Activated CD8-positive, alpha-beta memory T cell treated with anti-CD3 and anti-CD28 coated beads, Interleukin-2, amount 50 U/mL, for 1 hour (primary cell): Measurements from ENCODE around the gene PATZ1.
A peak's percentile ranks its signal among the peaks of the same experiment; 100 is the strongest.

Experiments used
- DNase-seq: peaks from one replicate; pipeline ENCODE4 v3.0.0-alpha.2; 2020; ENCODE audit errors: extremely low read depth

The PATZ1 gene

DNA sequence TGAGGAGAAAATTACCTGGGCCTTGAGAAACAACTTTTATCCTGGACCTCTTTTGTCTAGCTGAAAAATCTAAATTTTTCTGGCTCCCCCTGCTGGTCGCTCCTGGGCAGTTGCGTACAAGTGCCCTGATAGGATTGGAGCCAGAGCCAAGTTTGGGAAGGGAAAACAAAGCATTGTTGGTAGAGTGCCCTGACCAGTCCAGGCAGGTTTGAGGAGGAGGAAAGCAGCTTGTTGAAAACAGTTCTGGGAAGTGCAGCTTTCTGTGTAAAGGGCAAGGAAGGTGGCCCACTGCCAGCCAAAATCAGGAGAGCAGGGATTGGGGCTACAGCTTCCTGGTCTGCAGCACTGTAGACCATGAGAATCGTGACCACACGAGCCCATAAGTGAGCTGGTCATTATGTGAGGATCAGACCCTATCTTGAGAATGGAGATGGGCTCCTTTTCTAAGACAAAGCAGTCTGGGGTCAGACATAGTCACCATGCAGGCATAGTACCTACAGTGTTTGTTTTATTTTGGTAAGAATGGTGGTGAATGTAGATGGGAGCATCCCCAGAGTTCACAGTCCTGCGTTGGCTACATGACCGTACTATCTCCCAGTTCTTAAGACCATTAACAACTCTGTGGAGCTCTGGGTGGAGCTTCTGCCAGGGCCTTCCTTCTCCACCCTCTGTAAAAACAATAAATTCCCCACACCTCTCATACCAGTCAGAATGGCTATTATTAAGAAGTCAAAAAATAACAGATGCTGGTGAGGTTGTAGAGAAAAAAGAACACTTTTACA is 32.6 kb downstream of the PATZ1 start:
- DNase-seq, result no peak

GRCh38 chr22:31308181-31308580 is 38.0 kb downstream of the PATZ1 start:
- no peak for DNase-seq

- DNase-seq, result no peak
Measured at GRCh38 chr22:31305194-31305593, 41.0 kb downstream of the PATZ1 start.

GRCh38 chr22:31302537-31302936 is 43.6 kb downstream of the PATZ1 start:
- no peak for DNase-seq

DNA sequence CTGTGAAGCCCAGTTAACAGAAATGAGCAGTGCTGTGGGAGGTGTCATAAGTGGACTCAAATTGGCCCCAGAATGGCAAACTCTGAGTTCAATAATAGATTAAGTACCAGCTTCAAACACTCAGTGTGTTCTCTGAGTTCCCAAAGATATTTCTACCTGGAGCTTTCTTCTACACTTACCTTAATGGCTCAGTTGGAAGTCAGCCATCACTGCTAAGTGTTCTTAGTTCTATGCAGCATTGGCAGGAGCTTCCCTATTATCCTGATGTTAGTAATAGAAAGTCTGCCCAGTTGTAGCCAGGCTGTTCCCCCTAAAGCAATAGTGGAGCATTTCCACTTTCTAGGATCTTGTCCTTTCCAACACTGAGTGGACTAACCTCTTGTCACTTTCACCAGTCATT is 44.1 kb downstream of the PATZ1 start:
- no peak for DNase-seq

GRCh38 chr22:31300896-31301295 is 45.2 kb downstream of the PATZ1 start:
- no peak for DNase-seq

GRCh38 chr22:31295831-31296657 is 50.1 kb downstream of the PATZ1 start:
- DNase-seq, result no peak

- no peak for DNase-seq
Measured at GRCh38 chr22:31295360-31295759, 50.8 kb downstream of the PATZ1 start.

- DNase-seq, result peak; percentile 84
Measured at GRCh38 chr22:31292236-31292989, 53.7 kb downstream of the PATZ1 start, which contains the start of gene PIK3IP1. Gene PIK3IP1, minus strand, starts transcription at chr22:31292488. Its CDS starts 144 bp downstream, at chr22:31292344.

- DNase-seq, result no peak
Measured at GRCh38 chr22:31291481-31292235, 54.5 kb downstream of the PATZ1 start.

- peak; percentile 89 for DNase-seq
Measured at GRCh38 chr22:31290494-31291471, 55.4 kb downstream of the PATZ1 start.

GRCh38 chr22:31289344-31289743 is 56.8 kb downstream of the PATZ1 start:
- DNase-seq, result no peak

DNA sequence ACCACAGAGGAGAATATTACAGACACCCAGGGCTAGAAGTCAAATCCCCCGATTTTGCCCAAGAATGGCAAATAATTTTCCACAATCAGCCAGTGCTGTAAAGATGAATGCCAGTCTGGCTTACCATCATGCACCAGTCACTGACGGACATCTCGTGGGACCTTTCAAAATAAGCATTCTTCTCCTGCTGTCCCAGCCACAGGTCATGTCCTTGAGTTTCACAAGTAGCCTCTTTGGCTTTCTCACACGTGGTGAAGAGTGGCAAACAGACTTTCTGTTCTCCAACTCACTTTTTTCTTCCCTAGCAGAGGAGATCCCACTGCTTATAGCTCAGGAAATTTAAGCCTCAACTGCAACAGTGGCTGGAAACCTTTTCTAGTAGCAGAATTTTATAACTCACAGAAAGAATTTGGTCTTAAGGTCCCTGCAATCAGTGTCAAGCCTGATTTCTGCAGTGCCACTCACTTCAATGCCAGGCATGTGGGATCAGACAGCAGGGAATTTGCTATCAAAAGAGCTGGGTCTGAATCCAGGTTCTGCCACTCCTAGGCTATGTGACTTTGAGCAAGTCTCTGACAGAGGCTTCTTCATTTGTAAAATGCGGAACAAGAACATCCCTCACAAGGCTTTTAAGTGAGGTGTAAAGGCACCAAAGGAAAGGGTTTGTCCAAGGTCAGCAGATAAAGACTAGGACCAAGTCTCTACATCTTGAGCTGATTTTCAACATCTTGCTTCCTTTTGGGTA is 57.5 kb downstream of the PATZ1 start:
- no peak for DNase-seq

DNA sequence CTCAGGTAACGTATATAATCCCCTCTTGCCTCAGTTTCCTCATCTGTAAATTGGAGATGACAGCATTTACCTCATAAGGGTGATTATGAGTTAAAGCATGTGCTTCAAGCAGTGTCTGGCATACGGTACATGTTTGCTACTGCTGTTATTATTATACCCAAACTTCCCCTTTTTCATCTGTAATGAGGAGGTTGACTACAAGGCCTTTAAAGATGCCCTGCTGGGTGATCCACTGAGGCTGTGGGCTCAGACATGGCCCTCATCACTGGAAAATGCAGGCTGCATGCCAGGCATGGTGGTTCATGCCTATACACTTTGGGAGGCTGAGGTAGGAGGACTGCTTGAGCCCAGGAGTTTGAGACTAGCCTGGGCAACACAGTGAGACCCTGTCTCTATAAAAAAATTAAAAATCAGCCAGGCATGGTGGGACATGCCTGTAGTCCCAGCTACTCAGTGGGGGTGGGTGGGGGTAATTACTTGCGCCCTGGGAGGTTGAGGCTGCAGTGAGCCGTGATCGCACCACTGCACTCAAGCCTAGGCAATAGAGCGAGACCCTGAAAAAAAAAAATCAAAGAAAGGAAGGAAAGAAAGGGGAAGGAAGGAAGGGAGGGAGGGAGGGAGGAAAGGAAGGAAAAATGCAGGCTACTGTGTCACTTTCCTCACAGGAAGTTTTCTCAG is 58.2 kb downstream of the PATZ1 start:
- no peak for DNase-seq

DNA sequence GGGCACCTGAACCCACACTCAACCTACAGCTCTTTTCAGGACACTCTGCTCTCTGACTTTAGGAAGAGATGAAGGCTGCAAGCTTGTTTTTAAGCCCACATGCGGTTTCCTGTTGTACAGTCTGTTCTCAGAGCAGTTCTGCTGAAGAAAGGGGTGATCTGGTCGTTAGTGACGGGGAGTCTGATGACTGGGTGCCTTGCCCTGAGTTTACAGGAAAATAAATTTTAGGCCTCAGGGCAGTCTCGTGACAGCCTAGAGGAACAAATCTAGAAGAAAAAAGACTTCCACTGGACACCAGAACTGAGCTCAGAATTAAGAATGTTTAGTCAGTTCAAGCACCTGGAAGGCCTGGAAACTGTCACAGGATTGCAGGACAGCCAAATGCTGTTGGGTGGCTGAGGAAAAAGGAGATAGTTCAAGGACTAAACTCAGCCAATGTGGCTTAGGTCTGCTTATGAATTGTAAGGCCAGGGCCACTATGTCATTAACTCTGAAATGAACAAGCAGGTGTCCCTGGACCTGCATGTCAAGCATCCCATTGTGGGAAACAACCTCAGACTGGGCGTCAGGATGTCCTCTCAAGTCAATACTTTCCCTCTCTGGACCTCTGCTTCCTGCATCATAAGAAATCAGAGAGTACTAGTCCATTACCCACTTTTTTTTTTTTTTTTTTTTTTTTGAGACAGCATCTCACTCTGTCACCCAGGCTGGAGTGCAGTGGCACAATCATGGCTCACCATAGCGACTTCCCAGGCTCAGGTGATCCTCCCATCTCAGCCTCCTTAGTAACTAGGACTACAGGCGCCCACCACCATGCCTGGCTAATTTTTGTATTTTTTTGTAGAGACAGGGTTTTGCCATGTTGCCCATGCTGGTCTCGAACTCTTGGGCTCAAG is 59.5 kb downstream of the PATZ1 start:
- DNase-seq, result no peak

GRCh38 chr22:31284281-31285155 is 61.6 kb downstream of the PATZ1 start:
- DNase-seq, result no peak
